Measurements from ENCODE around the gene METTL27. TPM values are rescaled to one million over a fixed set of nuclear protein-coding genes. Genes with fewer than 3 reads are reported as not detected.

Gene METTL27
- total RNA-seq, 4 donors from 2014 or later: 3.8 to 16.3 (median 9.6) TPM

- H3K27me3 ChIP-seq: no peaks in the 10 kb centered on the region
- DNase-seq: no peak
- WGBS, 2 donors: 90 to 96% methylated on average over 6 of the region's 6 CpGs
- H3K4me1 ChIP-seq: peaks cover 10 to 30% of the 10 kb centered on the region in 2 donors
- TF ChIP-seq POLR2A (IDR thresholded peaks at IDR 0.05) (no peak), CTCF (IDR thresholded peaks at IDR 0.05) (no peak)
- H3K27ac ChIP-seq: no peak overlapping the region
- no peak overlapping the region for H3K4me3 ChIP-seq (replicated peaks in 1 of 3)
- no peaks in the 10 kb centered on the region for H3K36me3 ChIP-seq
- intact Hi-C loops (cut with DNase I): no loop called here
- H3K9me3 ChIP-seq: no peaks in the 10 kb centered on the region
These were observed 25.2 kb downstream of the METTL27 start for GRCh38 chr7:73817121-73817520.

- intact Hi-C loops (cut with DNase I): no loop called here
- H3K27ac ChIP-seq: no peak overlapping the region
- H3K4me3 ChIP-seq (replicated peaks in 1 of 3): no peak overlapping the region
- 87 to 88% methylated on average over 8 of the region's 8 CpGs for WGBS, 2 donors
- no peaks in the 10 kb centered on the region for H3K27me3 ChIP-seq
- DNase-seq: no peak
- peaks cover 7 to 22% of the 10 kb centered on the region in 2 donors for H3K4me1 ChIP-seq
- no peaks in the 10 kb centered on the region for H3K36me3 ChIP-seq
- TF ChIP-seq POLR2A (IDR thresholded peaks at IDR 0.05): no peak
- no peaks in the 10 kb centered on the region for H3K9me3 ChIP-seq
These were observed 26.9 kb downstream of the METTL27 start for GRCh38 chr7:73815436-73815835.

- no peaks in the 10 kb centered on the region for H3K9me3 ChIP-seq
- TF ChIP-seq CTCF (IDR thresholded peaks at IDR 0.05) (no peak), POLR2A (IDR thresholded peaks at IDR 0.05) (no peak)
- no peak for DNase-seq
- no peak overlapping the region for H3K27ac ChIP-seq
- no peaks in the 10 kb centered on the region for H3K27me3 ChIP-seq
- 85 to 94% methylated on average over 3 of the region's 3 CpGs for WGBS, 2 donors
- H3K4me3 ChIP-seq (replicated peaks in 1 of 3): no peak overlapping the region
- intact Hi-C loops (cut with DNase I): no loop called here
- no peaks in the 10 kb centered on the region for H3K36me3 ChIP-seq
- H3K4me1 ChIP-seq: peaks cover 3 to 26% of the 10 kb centered on the region in 2 donors
These were observed 29.3 kb downstream of the METTL27 start for GRCh38 chr7:73812996-73813395.

- TF ChIP-seq POLR2A (IDR thresholded peaks at IDR 0.05) (no peak), CTCF (IDR thresholded peaks at IDR 0.05) (peak; percentile 56 to 87 (median 79))
- DNase-seq: peak; percentile 72 to 82
- H3K27me3 ChIP-seq: no peaks in the 10 kb centered on the region
- no peaks in the 10 kb centered on the region for H3K9me3 ChIP-seq
- no peak overlapping the region for H3K27ac ChIP-seq
- no peaks in the 10 kb centered on the region for H3K36me3 ChIP-seq
- WGBS, 2 donors: 15 to 22% methylated on average over 11 of the region's 11 CpGs
- H3K4me1 ChIP-seq: peaks cover 0 to 23% of the 10 kb centered on the region in 2 donors
- intact Hi-C loops (cut with DNase I): loop anchor here (2.0 kb wide), 1 partner anchor 43 kb away; no protein-coding TSS in a partner anchor
- H3K4me3 ChIP-seq (replicated peaks in 1 of 3): no peak overlapping the region
These were observed 30.6 kb downstream of the METTL27 start for GRCh38 chr7:73811760-73812168.

GRCh38 chr7:73810998-73811360, 31.3 kb downstream of the METTL27 start:
- no peaks in the 10 kb centered on the region for H3K36me3 ChIP-seq

More at GRCh38 chr7:73810998-73811360, 31.3 kb downstream of the METTL27 start:
- TF ChIP-seq POLR2A (IDR thresholded peaks at IDR 0.05) (no peak), CTCF (IDR thresholded peaks at IDR 0.05) (no peak)
- Histone ChIP-seq H3K4me1 (peaks cover 0 to 23% of the 10 kb centered on the region in 2 donors), H3K27me3 (no peaks in the 10 kb centered on the region), H3K9me3 (no peaks in the 10 kb centered on the region), H3K27ac (no peak overlapping the region), H3K4me3 (replicated peaks in 1 of 3) (no peak overlapping the region)
- no peak for DNase-seq
- 67 to 82% methylated on average over 3 of the region's 4 CpGs for WGBS, 2 donors
- intact Hi-C loops (cut with DNase I): loop anchor here (2.0 kb wide), 1 partner anchor 44 kb away; no protein-coding TSS in a partner anchor

Measured in thyroid gland (tissue), 4 donors.